ENCODE data around the gene SH2D3A.

DNA sequence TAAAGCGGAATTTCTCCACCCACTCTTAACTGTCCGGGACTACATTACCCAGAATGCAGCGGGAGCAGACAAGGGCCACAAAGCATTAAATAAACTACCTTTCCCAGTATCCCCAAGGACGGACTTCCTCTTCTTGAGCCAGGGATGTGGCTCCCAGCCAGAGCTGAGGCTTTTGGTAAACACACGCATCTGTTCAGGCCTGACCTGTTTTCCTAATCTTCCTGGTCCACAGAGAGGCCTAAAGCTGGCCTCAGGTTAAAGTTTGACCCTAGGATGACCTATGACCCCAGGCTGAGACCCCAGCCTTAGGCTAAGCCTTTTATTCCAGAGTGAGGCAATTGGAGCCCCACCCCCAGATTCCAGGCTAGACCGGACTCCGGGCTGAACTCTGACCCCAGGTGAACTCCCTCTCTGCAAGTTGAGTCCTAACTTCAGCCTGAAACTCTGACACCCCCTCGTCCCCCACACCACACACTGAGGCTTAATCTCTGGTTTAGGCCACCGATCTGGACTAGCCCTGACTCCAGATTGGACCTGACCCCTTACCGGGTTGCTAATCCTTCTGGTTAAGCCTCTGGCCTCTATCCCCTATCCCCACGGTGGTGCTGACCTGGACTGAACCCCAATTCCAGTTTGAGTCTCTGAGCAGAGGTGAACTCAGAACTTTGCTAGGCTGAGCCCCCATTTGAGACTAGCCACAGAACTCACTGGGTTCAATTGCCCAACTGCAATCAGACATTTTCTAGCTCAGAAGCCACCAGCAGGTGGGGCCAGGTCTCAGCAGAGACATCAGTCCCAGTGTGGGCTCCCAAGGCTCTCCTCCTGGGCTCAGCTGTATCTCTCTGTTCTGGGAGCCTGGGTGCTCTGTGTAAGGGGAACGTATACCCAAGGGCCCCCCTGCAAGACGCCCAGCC is 29.1 kb downstream of the SH2D3A start:
- TF ChIP-seq, protein P1, sequence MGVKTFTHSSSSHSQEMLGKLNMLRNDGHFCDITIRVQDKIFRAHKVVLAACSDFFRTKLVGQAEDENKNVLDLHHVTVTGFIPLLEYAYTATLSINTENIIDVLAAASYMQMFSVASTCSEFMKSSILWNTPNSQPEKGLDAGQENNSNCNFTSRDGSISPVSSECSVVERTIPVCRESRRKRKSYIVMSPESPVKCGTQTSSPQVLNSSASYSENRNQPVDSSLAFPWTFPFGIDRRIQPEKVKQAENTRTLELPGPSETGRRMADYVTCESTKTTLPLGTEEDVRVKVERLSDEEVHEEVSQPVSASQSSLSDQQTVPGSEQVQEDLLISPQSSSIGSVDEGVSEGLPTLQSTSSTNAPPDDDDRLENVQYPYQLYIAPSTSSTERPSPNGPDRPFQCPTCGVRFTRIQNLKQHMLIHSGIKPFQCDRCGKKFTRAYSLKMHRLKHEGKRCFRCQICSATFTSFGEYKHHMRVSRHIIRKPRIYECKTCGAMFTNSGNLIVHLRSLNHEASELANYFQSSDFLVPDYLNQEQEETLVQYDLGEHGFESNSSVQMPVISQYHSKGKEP (tag by site-specific recombination; IDR thresholded peaks at IDR 0.05), result 0 out of 2 replicates have a peak, but pooled peaks have one; percentile 28
- TF ChIP-seq, protein P2, sequence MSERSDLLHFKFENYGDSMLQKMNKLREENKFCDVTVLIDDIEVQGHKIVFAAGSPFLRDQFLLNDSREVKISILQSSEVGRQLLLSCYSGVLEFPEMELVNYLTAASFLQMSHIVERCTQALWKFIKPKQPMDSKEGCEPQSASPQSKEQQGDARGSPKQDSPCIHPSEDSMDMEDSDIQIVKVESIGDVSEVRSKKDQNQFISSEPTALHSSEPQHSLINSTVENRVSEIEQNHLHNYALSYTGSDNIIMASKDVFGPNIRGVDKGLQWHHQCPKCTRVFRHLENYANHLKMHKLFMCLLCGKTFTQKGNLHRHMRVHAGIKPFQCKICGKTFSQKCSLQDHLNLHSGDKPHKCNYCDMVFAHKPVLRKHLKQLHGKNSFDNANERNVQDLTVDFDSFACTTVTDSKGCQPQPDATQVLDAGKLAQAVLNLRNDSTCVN (tag by site-specific recombination; optimal IDR thresholded peaks at IDR 0.05), result no peak
- TF ChIP-seq KLF9 (tag by site-specific recombination; IDR thresholded peaks at IDR 0.05; ENCODE audit: low read depth) (no peak), SETDB1 (IDR thresholded peaks at IDR 0.05; ENCODE audit: insufficient read length, low read length) (no peak), KLF16 (tag by site-specific recombination; IDR thresholded peaks at IDR 0.05) (no peak), REST (tag by site-specific recombination; IDR thresholded peaks at IDR 0.05) (no peak), TCF7L2 (IDR thresholded peaks at IDR 0.05; ENCODE audit: borderline replicate concordance, low read depth, low read length) (no peak), PBX3 (CRISPR knock-in tag; IDR thresholded peaks at IDR 0.05) (no peak; the same call in 1 of the 2 replicates), ZNF768 (tag by site-specific recombination; IDR thresholded peaks at IDR 0.05) (no peak)
- TF ChIP-seq, protein P3, sequence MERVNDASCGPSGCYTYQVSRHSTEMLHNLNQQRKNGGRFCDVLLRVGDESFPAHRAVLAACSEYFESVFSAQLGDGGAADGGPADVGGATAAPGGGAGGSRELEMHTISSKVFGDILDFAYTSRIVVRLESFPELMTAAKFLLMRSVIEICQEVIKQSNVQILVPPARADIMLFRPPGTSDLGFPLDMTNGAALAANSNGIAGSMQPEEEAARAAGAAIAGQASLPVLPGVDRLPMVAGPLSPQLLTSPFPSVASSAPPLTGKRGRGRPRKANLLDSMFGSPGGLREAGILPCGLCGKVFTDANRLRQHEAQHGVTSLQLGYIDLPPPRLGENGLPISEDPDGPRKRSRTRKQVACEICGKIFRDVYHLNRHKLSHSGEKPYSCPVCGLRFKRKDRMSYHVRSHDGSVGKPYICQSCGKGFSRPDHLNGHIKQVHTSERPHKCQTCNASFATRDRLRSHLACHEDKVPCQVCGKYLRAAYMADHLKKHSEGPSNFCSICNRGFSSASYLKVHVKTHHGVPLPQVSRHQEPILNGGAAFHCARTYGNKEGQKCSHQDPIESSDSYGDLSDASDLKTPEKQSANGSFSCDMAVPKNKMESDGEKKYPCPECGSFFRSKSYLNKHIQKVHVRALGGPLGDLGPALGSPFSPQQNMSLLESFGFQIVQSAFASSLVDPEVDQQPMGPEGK (tag by site-specific recombination; IDR thresholded peaks at IDR 0.05), result peak; percentile 29; the same call in 1 of the 2 replicates
- TF ChIP-seq, protein P4, sequence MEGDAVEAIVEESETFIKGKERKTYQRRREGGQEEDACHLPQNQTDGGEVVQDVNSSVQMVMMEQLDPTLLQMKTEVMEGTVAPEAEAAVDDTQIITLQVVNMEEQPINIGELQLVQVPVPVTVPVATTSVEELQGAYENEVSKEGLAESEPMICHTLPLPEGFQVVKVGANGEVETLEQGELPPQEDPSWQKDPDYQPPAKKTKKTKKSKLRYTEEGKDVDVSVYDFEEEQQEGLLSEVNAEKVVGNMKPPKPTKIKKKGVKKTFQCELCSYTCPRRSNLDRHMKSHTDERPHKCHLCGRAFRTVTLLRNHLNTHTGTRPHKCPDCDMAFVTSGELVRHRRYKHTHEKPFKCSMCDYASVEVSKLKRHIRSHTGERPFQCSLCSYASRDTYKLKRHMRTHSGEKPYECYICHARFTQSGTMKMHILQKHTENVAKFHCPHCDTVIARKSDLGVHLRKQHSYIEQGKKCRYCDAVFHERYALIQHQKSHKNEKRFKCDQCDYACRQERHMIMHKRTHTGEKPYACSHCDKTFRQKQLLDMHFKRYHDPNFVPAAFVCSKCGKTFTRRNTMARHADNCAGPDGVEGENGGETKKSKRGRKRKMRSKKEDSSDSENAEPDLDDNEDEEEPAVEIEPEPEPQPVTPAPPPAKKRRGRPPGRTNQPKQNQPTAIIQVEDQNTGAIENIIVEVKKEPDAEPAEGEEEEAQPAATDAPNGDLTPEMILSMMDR (tag by site-specific recombination; IDR thresholded peaks at IDR 0.05), result peak; percentile 84

Measured in HEK293 (cell line).